ENCODE results near the gene ZNF627.

GRCh38 chr19:11597202-11598102 lies at the start of gene ZNF627:
- peak; percentile 35 for TF ChIP-seq CTCF (IDR thresholded peaks at IDR 0.05; ENCODE audit: borderline replicate concordance, extremely low read depth, low read length, poor library complexity, severe bottlenecking)
- TF ChIP-seq EZH2 (IDR thresholded peaks at IDR 0.05; ENCODE audit: borderline replicate concordance, low read depth, low read length, severe bottlenecking) = no peak

Measured in DND-41 (cell line).